Activated gamma-delta T cell (primary cell): ENCODE measurements around the gene MACROD2.
"Not testable (repeated sequence)": the region's sequence is repeated elsewhere in the genome, so short reads cannot be mapped to it uniquely, and the experiment has no call there.

Experiments
- DNase-seq: peaks from one replicate; lab custom pipeline; 2025; lab: John Stamatoyannopoulos, UW

Gene MACROD2

GRCh38 chr20:14955399-14955798 is 960.1 kb downstream of the MACROD2 start:
- no peak for DNase-seq

GRCh38 chr20:14956026-14956425 is 960.7 kb downstream of the MACROD2 start:
- DNase-seq: no peak

- DNase-seq: no peak
Observed at GRCh38 chr20:14956538-14956937, 961.2 kb downstream of the MACROD2 start.

DNA sequence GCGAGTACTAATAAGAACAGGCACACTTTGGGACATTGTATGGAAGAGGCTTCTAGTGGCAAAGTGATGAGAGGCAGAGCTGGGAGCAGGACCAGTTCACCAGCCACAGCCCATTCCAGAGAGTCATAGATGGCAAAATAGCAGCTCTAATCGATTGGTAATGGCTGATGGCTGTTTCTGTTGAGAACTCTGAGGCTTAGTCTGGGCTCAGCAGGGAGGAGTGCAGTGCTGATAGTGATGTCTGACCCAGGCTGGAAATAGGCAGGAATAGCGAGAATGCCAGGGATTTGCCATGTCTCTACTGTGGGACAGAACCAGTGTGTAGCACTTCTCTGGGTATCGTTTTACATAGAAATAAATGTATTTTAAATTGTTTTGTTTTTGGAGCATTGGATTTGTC is 962.1 kb downstream of the MACROD2 start:
- no peak for DNase-seq

DNA sequence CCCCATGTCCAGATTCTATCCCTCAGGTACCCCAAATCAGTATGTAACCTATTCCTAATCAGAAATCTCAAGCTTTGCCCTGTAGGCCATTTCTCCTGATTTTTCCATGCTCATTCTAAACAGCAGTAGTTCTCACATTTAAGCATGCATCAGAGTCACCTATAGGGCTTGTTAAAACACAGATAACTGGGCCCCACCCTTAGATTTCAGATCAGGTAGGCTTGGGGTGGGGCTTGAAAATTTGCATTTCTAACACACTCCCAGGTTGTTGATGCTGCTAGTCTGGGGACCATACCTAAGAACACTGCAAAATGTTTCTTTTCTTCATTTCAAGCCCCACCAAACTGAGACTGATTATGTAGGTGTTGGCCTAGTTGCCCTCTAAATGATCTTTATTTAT is 963.3 kb downstream of the MACROD2 start:
- no peak for DNase-seq

GRCh38 chr20:14959506-14960475 is 964.5 kb downstream of the MACROD2 start:
- DNase-seq: no peak

- DNase-seq: no peak
Observed at GRCh38 chr20:14960831-14961230, 965.5 kb downstream of the MACROD2 start.

DNA sequence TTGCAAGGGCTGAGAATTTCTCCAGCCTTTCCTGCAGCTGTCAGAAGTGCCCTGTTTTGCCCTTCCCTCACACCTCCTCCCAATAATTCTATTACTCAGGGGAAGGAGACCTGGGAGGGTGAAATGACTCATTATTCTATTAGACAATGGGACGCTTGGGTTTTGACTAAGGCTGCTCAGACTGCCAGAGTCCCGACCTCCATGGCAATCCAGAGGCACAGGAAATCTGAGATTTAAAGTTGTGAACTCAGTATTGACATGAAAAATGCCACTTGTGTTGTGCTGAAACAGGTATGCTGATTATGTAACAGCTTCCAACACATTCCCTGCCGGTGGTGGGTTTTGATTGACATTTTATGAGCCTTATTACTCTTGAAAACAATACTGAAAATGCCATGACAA is 967.9 kb downstream of the MACROD2 start:
- no peak for DNase-seq

GRCh38 chr20:14966203-14966602 is 970.9 kb downstream of the MACROD2 start:
- DNase-seq: no peak

- DNase-seq: no peak
Observed at GRCh38 chr20:14966808-14967207, 971.5 kb downstream of the MACROD2 start.

DNA sequence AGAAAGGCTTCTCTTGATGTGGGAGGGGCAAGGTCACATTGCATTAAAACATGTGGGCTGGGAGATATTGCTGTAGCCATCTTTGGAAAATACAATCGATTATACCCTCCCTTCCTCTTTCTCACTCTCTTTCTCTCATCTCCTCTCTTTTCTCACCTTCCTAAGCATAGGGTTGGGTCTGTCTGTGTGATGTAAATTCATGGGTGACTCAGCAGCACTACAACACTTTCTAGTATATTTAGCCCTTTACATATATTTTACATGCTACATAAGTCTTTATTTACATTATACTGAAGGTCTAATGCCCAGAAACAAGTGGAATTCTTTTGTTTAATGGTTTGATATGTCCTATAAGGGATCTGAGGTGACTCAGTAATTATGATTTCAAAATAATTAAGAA is 976.9 kb downstream of the MACROD2 start:
- no peak for DNase-seq

- no peak for DNase-seq
Observed at GRCh38 chr20:14972690-14973089, 977.4 kb downstream of the MACROD2 start.

DNA sequence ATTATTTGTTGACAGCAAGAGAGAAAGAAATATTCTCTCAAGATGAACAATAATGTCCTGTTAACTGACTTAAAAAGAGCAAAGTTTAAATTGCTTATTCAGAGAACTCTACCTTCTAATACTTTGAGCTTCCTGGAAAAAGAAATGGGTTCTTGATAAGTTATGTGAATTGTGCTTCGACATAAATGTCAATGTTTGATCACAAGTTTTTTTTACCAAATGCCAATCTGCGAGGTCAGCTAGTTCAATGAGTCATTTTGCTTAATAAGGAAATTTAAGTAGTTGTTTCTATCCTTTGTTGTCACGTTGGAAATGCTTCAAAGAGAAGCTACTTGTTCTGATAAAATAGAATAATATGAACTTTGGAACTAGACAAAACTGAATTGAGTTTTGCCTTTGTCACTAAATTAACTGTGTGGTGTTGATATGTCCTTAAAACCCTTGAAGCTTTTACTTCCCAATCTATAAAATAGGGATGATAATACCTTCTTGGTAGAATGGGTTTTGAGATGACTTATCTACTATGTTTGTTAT is 984.2 kb downstream of the MACROD2 start:
- DNase-seq: no peak

DNA sequence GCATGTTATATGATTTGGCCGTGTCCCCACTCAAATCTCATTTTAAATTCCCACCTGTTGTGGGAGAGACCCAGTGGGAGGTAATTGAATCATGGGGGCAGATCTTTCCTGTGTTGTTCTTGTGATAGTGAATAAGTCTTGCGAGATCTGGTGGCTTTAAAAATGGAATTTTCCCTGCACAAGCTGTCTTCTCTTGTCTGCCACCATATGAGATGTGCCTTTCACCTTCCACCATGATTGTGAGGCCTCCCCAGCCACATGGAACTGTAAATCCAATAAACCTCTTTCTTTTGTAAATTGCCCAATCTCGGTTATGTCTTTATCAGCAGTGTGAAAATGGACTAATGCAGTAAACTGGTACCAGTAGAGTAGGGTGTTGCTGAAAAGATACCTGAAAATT is 986.2 kb downstream of the MACROD2 start:
- DNase-seq: not testable (repeated sequence)

- DNase-seq: not testable (repeated sequence)
Observed at GRCh38 chr20:14982324-14982723, 987.0 kb downstream of the MACROD2 start.

GRCh38 chr20:14984305-14984704 is 989.0 kb downstream of the MACROD2 start:
- no peak for DNase-seq

GRCh38 chr20:14984768-14985622 is 989.7 kb downstream of the MACROD2 start:
- no peak for DNase-seq

DNA sequence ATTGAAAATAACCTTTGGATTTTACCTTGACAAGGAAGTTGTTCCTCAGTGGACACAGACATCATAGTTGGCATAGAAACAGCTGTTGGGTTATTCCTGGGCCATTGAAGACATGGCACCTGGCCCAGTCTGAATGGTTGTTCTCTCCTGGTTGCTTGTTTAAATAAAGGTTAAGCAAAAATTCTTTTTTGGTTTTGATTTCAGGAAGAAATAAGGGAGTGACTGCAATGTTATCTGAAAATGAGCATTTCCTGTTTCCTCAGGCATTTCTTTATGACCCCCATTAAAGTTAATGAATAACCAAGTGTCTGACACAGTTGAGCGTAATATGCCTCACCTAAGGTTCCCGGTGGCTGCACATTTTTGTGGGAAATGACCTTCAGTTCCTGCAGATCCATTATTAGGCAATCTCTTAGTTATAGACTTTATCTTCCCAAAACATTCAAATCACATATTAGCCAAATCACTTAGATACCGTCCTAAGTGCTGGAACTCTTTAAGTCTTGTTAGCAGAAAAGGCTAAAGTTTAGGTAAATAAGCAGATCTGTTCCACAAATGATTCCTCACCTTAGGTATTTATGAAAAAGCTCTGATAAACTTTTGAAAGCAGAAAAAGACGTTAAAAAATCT is 990.8 kb downstream of the MACROD2 start:
- DNase-seq: no peak

- no peak for DNase-seq
Observed at GRCh38 chr20:14986656-14987055, 991.3 kb downstream of the MACROD2 start.

DNA sequence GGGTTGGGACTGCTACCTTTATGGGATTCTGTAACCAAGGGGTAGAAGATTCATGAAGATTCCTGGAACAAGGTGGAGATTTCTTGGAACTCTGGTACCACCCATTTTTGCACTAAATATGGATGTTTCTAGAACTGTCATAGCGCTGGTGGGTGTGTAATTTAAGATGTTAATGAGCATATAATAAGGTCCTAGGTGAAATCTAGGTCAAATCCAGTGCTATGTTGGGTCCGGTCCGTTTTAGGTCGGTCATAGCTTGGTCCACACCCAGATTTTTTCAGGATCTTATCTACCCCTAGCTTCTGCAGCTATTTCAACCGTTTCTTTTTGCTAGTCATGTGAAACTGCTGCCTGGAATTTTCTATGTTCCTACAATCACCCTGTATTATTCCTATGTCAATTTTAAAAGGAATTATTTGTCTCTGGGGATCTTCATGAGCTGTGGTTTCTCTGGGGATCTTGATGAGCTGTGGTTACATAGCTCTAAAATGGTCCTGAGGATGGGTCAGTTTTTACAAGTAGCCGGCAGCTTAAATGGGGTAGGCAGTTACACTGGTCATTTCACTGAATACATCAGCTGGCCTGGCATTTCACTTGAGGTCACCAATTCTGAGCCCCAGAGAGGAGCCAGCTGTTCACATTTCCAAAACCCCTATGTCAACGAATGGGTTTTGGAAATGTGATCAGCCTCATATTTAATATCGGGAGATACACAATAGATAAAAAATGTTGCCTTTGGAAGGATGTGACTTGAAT is 994.4 kb downstream of the MACROD2 start:
- DNase-seq: no peak

DNA sequence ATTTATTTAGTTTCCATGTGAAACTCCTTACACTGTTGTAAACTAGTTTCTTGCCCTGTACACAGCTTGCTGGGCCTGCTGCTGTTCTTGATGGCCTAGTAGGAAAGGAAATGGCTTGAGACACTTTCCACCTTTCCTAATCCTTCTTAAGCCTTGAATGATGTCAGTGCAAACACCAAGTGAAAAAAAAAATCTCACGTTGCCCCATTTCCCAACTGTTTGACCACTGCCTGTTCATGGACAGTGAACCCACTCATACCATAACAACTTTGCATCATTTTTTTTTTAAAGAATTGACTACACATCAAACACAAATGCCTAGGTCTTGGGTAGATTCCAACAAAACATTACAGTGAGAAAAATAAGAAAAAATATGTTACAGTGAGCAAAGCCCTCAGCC is 995.7 kb downstream of the MACROD2 start:
- DNase-seq: no peak
